ENCODE data around the gene GOT1.

DNA sequence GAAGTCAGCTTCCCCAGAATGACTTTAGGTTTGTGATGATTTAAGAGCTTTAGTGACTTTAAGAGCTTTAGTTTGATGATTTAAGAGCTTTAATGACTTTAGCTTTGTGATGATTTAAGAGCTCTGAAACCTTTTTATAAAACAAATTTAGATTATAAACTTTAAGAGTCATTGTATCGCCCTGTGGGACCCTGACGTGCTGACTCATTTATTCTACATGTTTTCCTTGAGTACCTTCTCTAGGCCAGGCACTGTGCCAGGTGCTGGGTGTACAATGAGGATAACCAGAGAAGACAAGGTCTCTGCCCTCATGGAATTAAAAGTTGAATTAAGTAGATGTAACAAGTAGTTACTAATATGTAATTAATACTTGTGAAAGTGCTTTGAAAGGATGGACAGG is 55.9 kb downstream of the GOT1 start:
- TF ChIP-seq, protein P1, sequence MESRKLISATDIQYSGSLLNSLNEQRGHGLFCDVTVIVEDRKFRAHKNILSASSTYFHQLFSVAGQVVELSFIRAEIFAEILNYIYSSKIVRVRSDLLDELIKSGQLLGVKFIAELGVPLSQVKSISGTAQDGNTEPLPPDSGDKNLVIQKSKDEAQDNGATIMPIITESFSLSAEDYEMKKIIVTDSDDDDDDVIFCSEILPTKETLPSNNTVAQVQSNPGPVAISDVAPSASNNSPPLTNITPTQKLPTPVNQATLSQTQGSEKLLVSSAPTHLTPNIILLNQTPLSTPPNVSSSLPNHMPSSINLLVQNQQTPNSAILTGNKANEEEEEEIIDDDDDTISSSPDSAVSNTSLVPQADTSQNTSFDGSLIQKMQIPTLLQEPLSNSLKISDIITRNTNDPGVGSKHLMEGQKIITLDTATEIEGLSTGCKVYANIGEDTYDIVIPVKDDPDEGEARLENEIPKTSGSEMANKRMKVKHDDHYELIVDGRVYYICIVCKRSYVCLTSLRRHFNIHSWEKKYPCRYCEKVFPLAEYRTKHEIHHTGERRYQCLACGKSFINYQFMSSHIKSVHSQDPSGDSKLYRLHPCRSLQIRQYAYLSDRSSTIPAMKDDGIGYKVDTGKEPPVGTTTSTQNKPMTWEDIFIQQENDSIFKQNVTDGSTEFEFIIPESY (IDR thresholded peaks at IDR 0.05) = no peak
- no peak for TF ChIP-seq EZH2 (IDR thresholded peaks at IDR 0.05; ENCODE audit: borderline replicate concordance, control insufficient read depth, low read depth, low read length)
- TF ChIP-seq POU2F2 (IDR thresholded peaks at IDR 0.05; ENCODE audit: borderline replicate concordance, low read depth, low read length) = no peak
- TF ChIP-seq, protein P2, sequence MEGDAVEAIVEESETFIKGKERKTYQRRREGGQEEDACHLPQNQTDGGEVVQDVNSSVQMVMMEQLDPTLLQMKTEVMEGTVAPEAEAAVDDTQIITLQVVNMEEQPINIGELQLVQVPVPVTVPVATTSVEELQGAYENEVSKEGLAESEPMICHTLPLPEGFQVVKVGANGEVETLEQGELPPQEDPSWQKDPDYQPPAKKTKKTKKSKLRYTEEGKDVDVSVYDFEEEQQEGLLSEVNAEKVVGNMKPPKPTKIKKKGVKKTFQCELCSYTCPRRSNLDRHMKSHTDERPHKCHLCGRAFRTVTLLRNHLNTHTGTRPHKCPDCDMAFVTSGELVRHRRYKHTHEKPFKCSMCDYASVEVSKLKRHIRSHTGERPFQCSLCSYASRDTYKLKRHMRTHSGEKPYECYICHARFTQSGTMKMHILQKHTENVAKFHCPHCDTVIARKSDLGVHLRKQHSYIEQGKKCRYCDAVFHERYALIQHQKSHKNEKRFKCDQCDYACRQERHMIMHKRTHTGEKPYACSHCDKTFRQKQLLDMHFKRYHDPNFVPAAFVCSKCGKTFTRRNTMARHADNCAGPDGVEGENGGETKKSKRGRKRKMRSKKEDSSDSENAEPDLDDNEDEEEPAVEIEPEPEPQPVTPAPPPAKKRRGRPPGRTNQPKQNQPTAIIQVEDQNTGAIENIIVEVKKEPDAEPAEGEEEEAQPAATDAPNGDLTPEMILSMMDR (IDR thresholded peaks at IDR 0.05 in 2 of 3, conservative IDR thresholded peaks at IDR 0.05 in 1 of 3; ENCODE audit: control insufficient read depth in 2 of 3, extremely low read depth in 1 of 3, insufficient read depth in 1 of 3, low read depth in 3 of 3, low read length in 3 of 3) = no peak
- TF ChIP-seq RAD51 (IDR thresholded peaks at IDR 0.05) = no peak
- no peak for TF ChIP-seq TCF3 (IDR thresholded peaks at IDR 0.05; ENCODE audit: borderline replicate concordance, insufficient read depth, low read depth, low read length)

Measured in GM12878 (cell line).